Renal cortex interstitium (tissue), 11 donors: Measurements from ENCODE around the gene PLEKHO2. TPM values are rescaled to one million over a fixed set of nuclear protein-coding genes. Genes with fewer than 3 reads are reported as not detected.
"Not testable (repeated sequence)": the region's sequence is repeated elsewhere in the genome, so short reads cannot be mapped to it uniquely, and the experiment has no call there.

ENCODE experiments used
- DNase-seq, 11 donors: peaks; one replicate each; pipeline ENCODE4 v3.0.0-alpha.2; 2013; ENCODE audit warnings: low read depth in 9 of 11, low spot score in 4 of 11; ENCODE audit errors: extremely low read depth in 1 of 11
- polyA plus RNA-seq, 3 donors: library from polyadenylated mRNA; unstranded; fragments of 120-200 nt; gene quantifications; one replicate each; pipeline ENCODE4 v1.2.1, GENCODE V29; 2013; ENCODE audit not compliant: insufficient read length in 3 of 3

The PLEKHO2 gene
- polyA plus RNA-seq, 3 donors, result 15.4 to 19.6 (median 18.9) TPM

- DNase-seq, result not testable (repeated sequence)
These were observed 27.4 kb upstream of the PLEKHO2 start for GRCh38 chr15:64814283-64814682.

GRCh38 chr15:64814965-64815364 is 26.8 kb upstream of the PLEKHO2 start:
- DNase-seq, result not testable (repeated sequence)

GRCh38 chr15:64816452-64816851 is 25.3 kb upstream of the PLEKHO2 start:
- DNase-seq, result no peak

GRCh38 chr15:64824929-64825430 is 16.7 kb upstream of the PLEKHO2 start:
- DNase-seq, result no peak

GRCh38 chr15:64825431-64826294 is 16.1 kb upstream of the PLEKHO2 start, which contains the start of gene PIF1:
PIF1 (minus strand) TSS chr15:64825647; CDS start chr15:64824335, 1,312 bp downstream.
- DNase-seq, result peak; percentile 92 to 100 (median 97)

- DNase-seq, result no peak
These were observed 12.7 kb upstream of the PLEKHO2 start for GRCh38 chr15:64828985-64829384.

GRCh38 chr15:64833690-64834089 is 8.0 kb upstream of the PLEKHO2 start:
- no peak for DNase-seq

GRCh38 chr15:64836023-64836536 is 5.6 kb upstream of the PLEKHO2 start:
- no peak for DNase-seq

- DNase-seq, result no peak
These were observed 4.2 kb upstream of the PLEKHO2 start for GRCh38 chr15:64837502-64837901.

GRCh38 chr15:64841060-64841343 is 713 bp upstream of the PLEKHO2 start:
- no peak for DNase-seq

GRCh38 chr15:64842096-64842939 is 603 bp downstream of the PLEKHO2 start:
- DNase-seq, result no peak

GRCh38 chr15:64842986-64843561 is 1.4 kb downstream of the PLEKHO2 start:
- no peak for DNase-seq

- no peak for DNase-seq
These were observed 2.3 kb downstream of the PLEKHO2 start for GRCh38 chr15:64843991-64844390.

- DNase-seq, result no peak
These were observed 2.9 kb downstream of the PLEKHO2 start for GRCh38 chr15:64844576-64845145.

GRCh38 chr15:64845183-64845611 is 3.5 kb downstream of the PLEKHO2 start:
- DNase-seq, result peak in 1 of 11 donors; percentile 57

GRCh38 chr15:64845831-64846595 is 4.3 kb downstream of the PLEKHO2 start:
- no peak for DNase-seq

GRCh38 chr15:64847016-64847415 is 5.3 kb downstream of the PLEKHO2 start:
- DNase-seq, result no peak

GRCh38 chr15:64847448-64847847 is 5.7 kb downstream of the PLEKHO2 start:
- no peak for DNase-seq
